IPS DF 6.9 (cell line): ENCODE measurements around the gene CFL2.
A peak's percentile ranks its signal among the peaks of the same experiment; 100 is the strongest.
"Not testable (repeated sequence)": the region's sequence is repeated elsewhere in the genome, so short reads cannot be mapped to it uniquely, and the experiment has no call there.

Source experiments
- DNase-seq: peaks from one replicate; pipeline ENCODE4 v3.0.0-alpha.2; 2013; ENCODE audit warnings: low read depth, low spot score
- H3K27ac ChIP-seq: one replicate; pipeline ENCODE4 v1.5.1; 2013; ENCODE audit warnings: low read length, control low read depth
- H3K27me3 ChIP-seq: 2 replicates; pipeline ENCODE4 v1.6.1; 2013; ENCODE audit warnings: mild to moderate bottlenecking, low read length; ENCODE audit not compliant: control insufficient read depth, insufficient read depth
- H3K36me3 ChIP-seq: 2 replicates; pipeline ENCODE4 v1.6.1; 2013; ENCODE audit warnings: low read length; ENCODE audit not compliant: control insufficient read depth, insufficient read depth
- H3K4me1 ChIP-seq: 2 replicates; pipeline ENCODE4 v1.6.1; 2013; ENCODE audit warnings: low read length; ENCODE audit not compliant: control insufficient read depth, insufficient read depth
- H3K4me3 ChIP-seq: 2 replicates; pipeline ENCODE4 v1.5.1; 2013; ENCODE audit warnings: mild to moderate bottlenecking, low read length
- H3K9me3 ChIP-seq: 2 replicates; pipeline ENCODE4 v1.6.1; 2013; ENCODE audit warnings: low read length, inconsistent platforms; ENCODE audit not compliant: control insufficient read depth, insufficient read depth
- WGBS: extraction: QIAGEN DNeasy Blood & Tissue Kit; methylation state at CpG from one replicate; pipeline ENCODE4 v1.1.7; 2013; ENCODE audit warnings: mixed read lengths, missing lambda C conversion rate; ENCODE audit not compliant: insufficient read length, insufficient coverage; 5-methylcytosine and 5-hydroxymethylcytosine counted together

Gene CFL2

GRCh38 chr14:34714320-34715126 is at the start of gene CFL2:
Gene CFL2, minus strand, starts transcription at chr14:34714593. Its CDS starts 53 bp downstream, at chr14:34714540.
- Histone ChIP-seq H3K27ac (no peak within 1 kb of the TSS), H3K9me3 (no peaks in the 10 kb centered on the region), H3K4me1 (no peaks in the 10 kb centered on the region), H3K4me3 (peak within 1 kb of the TSS; percentile 51), H3K36me3 (no peaks in the 10 kb centered on the region; the same call in 1 of the 2 replicates), H3K27me3 (no peaks in the 10 kb centered on the region)
- DNase-seq = peak; percentile 37
- no CpG with 5 or more reads among the region's 76 CpGs for WGBS

- WGBS = no CpG with 5 or more reads among the region's 2 CpGs
- Histone ChIP-seq H3K27me3 (no peaks in the 10 kb centered on the region), H3K4me1 (no peaks in the 10 kb centered on the region)
Measured at GRCh38 chr14:34755215-34755614, 40.8 kb upstream of the CFL2 start.

GRCh38 chr14:34754687-34755086 is 40.3 kb upstream of the CFL2 start:
- no peak overlapping the region for H3K27ac ChIP-seq
- WGBS = 86% methylated on average over 1 of the region's 1 CpG
- H3K4me1 ChIP-seq = no peaks in the 10 kb centered on the region
- no peaks in the 10 kb centered on the region for H3K9me3 ChIP-seq
- no peak overlapping the region for H3K4me3 ChIP-seq
- no peak for DNase-seq
- no peaks in the 10 kb centered on the region for H3K27me3 ChIP-seq
- no peaks in the 10 kb centered on the region for H3K36me3 ChIP-seq

More at GRCh38 chr14:34755215-34755614, 40.8 kb upstream of the CFL2 start:
- no peak overlapping the region for H3K4me3 ChIP-seq
- DNase-seq = no peak
- H3K36me3 ChIP-seq = no peaks in the 10 kb centered on the region
- no peaks in the 10 kb centered on the region for H3K9me3 ChIP-seq
- H3K27ac ChIP-seq = no peak overlapping the region

GRCh38 chr14:34750670-34751069 is 36.3 kb upstream of the CFL2 start:
- H3K4me3 ChIP-seq = no peak overlapping the region
- H3K9me3 ChIP-seq = no peaks in the 10 kb centered on the region
- H3K27me3 ChIP-seq = no peaks in the 10 kb centered on the region
- no peak overlapping the region for H3K27ac ChIP-seq
- no peak for DNase-seq
- no peaks in the 10 kb centered on the region for H3K36me3 ChIP-seq
- H3K4me1 ChIP-seq = no peaks in the 10 kb centered on the region

GRCh38 chr14:34750233-34750632 is 35.8 kb upstream of the CFL2 start:
- no peak overlapping the region for H3K4me3 ChIP-seq
- WGBS = no CpG with 5 or more reads among the region's 2 CpGs
- no peaks in the 10 kb centered on the region for H3K36me3 ChIP-seq
- H3K27me3 ChIP-seq = no peaks in the 10 kb centered on the region
- H3K4me1 ChIP-seq = no peaks in the 10 kb centered on the region
- H3K9me3 ChIP-seq = no peaks in the 10 kb centered on the region
- no peak for DNase-seq
- H3K27ac ChIP-seq = no peak overlapping the region

GRCh38 chr14:34749408-34749807 is 35.0 kb upstream of the CFL2 start:
- Histone ChIP-seq H3K4me3 (no peak overlapping the region), H3K9me3 (no peaks in the 10 kb centered on the region), H3K36me3 (no peaks in the 10 kb centered on the region), H3K27me3 (no peaks in the 10 kb centered on the region), H3K27ac (no peak overlapping the region), H3K4me1 (no peaks in the 10 kb centered on the region)
- no CpG with 5 or more reads among the region's 6 CpGs for WGBS
- DNase-seq = no peak

- Histone ChIP-seq H3K36me3 (no peaks in the 10 kb centered on the region), H3K27me3 (no peaks in the 10 kb centered on the region), H3K27ac (no peak overlapping the region), H3K4me3 (no peak overlapping the region), H3K9me3 (no peaks in the 10 kb centered on the region), H3K4me1 (no peaks in the 10 kb centered on the region)
- no peak for DNase-seq
- no CpG with 5 or more reads among the region's 8 CpGs for WGBS
Measured at GRCh38 chr14:34742270-34743115, 28.1 kb upstream of the CFL2 start.

- no peaks in the 10 kb centered on the region for H3K36me3 ChIP-seq
- WGBS = no CpG with 5 or more reads among the region's 1 CpG
- no peaks in the 10 kb centered on the region for H3K4me1 ChIP-seq
- H3K27me3 ChIP-seq = no peaks in the 10 kb centered on the region
- no peaks in the 10 kb centered on the region for H3K9me3 ChIP-seq
- H3K4me3 ChIP-seq = no peak overlapping the region
- no peak for DNase-seq
- no peak overlapping the region for H3K27ac ChIP-seq
Measured at GRCh38 chr14:34741840-34742239, 27.4 kb upstream of the CFL2 start.

- H3K36me3 ChIP-seq, DNase-seq, H3K27ac ChIP-seq, H3K4me3 ChIP-seq, H3K27me3 ChIP-seq, H3K9me3 ChIP-seq, H3K4me1 ChIP-seq: not testable (repeated sequence)
- WGBS = no CpG with 5 or more reads among the region's 6 CpGs
Measured at GRCh38 chr14:34740139-34740538, 25.7 kb upstream of the CFL2 start.

GRCh38 chr14:34737079-34737478 is 22.7 kb upstream of the CFL2 start:
- not testable (repeated sequence) for H3K9me3 ChIP-seq, H3K4me3 ChIP-seq, H3K4me1 ChIP-seq, H3K27ac ChIP-seq, H3K27me3 ChIP-seq, H3K36me3 ChIP-seq, DNase-seq
- WGBS = no CpG with 5 or more reads among the region's 4 CpGs
